Activated T-helper 1 cell treated with Interleukin-2 at 50 U/mL for 16 hours (primary cell): Measurements from ENCODE around the gene WDR46.
A peak's percentile ranks its signal among the peaks of the same experiment; 100 is the strongest.

ENCODE experiments used
- DNase-seq: peaks from one replicate; pipeline ENCODE4 v3.0.0-alpha.2; 2020; ENCODE audit warnings: low read depth

The WDR46 gene, protein sequence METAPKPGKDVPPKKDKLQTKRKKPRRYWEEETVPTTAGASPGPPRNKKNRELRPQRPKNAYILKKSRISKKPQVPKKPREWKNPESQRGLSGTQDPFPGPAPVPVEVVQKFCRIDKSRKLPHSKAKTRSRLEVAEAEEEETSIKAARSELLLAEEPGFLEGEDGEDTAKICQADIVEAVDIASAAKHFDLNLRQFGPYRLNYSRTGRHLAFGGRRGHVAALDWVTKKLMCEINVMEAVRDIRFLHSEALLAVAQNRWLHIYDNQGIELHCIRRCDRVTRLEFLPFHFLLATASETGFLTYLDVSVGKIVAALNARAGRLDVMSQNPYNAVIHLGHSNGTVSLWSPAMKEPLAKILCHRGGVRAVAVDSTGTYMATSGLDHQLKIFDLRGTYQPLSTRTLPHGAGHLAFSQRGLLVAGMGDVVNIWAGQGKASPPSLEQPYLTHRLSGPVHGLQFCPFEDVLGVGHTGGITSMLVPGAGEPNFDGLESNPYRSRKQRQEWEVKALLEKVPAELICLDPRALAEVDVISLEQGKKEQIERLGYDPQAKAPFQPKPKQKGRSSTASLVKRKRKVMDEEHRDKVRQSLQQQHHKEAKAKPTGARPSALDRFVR

DNA sequence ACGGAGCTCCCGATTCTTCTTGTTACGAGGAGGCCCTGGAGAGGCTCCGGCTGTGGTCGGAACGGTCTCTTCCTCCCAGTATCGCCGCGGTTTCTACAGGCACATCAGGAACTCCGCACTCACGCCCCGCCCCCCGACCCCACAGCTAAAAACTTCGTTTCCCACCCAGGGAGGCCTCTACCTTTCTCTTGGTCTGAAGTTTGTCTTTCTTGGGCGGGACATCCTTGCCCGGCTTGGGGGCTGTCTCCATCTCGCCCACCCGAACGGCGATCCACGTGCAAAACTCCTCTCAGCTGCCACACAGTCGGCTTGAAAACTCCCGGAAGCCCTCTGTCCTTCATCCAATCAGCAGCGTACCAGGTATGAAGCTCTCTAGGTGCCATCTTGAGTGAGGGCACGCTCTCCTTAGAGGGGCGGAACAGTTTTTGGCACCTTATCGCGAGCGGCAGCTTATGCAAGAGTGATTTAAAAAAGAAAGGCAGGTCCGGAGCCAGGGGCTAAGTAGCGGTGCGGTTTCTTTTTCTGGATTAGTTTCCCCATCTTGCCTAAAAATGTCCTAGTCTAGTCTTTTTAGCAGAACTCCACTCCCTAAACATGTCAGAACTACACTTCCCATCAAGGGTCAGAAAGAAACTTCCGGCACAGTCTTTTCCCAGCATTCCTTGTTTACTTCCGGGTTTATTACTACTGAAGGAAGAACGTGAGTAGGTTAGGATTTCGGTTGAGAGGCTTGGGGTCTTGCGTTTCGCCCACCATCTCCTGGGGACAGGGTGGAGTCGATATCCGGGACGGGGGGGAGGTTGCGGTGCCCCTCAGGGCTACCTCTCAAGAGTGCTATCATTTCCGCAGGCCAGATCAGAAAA, at the start of gene WDR46, which contains the start of gene PFDN6:
Gene WDR46, minus strand, starts transcription at position 319 of the 863 bp plus-strand sequence. Its CDS starts 69 bp downstream, at position 250.
Gene PFDN6, plus strand, starts transcription at position 681 of the 863 bp plus-strand sequence. CDS start 256 bp downstream, outside the sequence.
- peak; percentile 60 for DNase-seq

DNA sequence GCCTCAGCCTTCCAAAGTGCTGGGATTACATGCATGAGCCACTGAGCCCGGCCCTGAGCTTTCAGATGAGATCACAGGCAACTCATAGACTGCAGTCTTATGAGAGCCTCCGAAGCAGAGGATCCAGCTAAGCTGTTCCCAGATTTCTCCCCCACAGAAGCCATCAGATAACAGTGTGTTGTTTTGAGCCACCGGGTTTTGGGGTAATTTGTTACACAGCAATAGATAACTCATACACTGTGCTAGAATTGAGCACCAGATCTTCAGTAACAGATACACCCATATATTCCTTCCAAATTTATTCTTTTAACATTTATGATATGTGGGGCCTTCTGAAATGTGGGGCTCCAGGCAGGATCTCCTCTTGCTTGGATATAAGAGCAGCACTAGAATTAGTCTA, 47.5 kb upstream of the WDR46 start:
- no peak for DNase-seq

DNA sequence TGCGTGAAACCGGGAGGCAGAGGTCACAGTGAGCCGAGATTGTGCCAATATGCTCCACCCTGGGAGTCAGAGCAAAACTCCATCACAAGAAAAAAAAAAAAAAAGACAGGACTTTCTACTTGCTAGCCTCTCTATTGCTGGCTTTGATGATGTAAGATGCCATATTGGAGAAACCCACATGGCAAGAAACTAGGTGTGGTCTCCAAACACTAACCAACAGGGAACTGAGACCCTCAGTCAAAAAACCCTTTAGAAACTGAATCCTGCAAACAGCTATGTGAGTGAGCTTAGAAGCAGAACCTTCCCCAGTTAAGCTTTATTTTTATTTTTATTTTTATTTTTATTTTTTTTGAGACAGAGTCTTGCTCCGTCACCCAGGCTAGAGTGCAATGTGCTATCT, 46.9 kb upstream of the WDR46 start:
- DNase-seq, result no peak

DNA sequence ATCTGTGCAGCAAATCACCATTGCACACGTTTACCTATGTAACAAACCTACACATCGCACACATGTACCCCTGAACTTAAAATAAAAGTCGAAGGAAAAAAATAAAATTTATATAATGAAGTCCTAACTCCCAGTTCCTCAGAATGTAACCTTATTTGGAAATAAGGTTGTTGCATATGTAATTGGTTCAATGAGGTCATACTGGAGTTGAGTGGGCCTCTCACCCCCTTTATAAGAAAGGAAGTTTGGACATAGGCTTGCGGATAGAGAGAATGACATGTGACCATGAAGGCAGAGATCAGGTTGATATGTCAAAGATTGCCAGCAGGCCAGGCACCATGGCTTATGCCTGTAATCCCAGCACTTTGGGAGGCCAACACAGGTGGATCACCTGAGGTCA, 44.6 kb upstream of the WDR46 start:
- no peak for DNase-seq

DNA sequence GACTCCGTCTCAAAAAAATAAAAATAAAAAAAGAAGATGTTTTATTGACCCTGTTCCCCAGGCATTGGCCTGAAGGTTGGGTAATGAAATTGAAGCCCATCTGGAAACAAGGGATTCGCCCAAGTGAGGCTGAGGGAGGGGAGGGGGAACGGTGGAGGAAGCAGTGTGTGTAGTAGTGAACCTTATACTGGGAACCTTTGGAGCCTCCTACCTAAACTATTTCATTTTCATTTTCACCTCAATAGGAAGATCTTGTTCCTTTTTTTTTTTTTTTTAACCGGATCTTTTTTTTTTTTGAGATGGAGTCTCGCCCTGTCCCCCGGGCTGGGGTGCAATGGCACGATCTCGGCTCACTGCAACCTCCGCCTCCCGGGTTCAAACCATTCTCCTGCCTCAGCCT, 41.7 kb upstream of the WDR46 start:
- no peak for DNase-seq

DNA sequence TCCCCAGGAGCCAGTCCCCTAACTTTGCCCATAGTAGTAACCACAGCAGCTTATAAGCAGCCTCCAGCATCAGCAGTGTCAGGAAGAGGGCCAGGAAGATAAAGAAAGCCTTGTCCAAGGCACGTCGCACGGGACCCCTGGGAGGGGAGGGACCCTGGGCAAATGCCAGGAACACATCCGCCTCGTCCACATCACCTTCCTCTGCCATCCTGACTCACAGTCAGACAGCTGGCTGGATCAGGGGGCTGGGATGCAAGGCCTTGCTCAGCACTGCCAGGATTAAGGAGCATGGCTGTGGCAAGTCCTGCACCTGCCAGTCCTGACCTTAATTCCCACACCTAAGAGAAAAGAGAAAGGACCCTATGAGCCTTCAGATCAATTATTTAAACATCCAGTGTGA, 40.0 kb upstream of the WDR46 start:
- no peak for DNase-seq

DNA sequence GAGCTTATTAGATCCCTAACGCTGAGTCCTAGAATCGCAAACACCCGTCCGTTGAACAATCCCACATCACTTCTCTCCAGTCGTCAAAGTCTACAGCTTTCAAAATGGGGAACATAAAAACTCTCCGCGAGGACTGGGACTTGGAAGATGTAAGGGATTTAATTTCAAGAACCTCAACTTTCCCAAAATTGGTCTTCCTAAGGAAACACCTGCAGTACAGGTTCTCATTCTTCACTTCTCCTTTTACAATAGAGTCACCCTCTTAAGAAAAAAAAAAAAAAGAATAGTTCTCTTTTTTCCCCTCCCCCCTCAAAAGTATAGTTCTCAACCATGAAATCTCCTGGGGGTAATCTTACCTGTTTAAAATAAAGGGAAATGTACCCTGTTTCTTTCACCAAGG, 35.1 kb upstream of the WDR46 start:
- DNase-seq, result no peak

DNA sequence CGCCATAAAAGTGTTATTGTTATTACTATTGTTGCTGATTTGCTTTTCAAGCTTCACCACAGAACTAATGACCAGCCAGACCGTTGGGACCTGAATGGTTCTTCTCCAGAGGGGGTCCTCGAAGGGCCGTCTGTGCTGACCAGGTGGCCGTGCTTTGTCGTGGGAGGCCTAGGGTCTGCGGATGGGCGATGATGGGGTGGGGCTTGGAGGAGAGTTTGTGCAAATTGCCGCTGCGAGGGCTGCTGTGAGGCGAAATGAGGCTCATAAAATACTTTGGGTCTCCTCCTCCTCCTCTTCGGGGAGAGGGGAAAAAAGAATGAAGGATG, 34.5 kb upstream of the WDR46 start:
- DNase-seq, result no peak

DNA sequence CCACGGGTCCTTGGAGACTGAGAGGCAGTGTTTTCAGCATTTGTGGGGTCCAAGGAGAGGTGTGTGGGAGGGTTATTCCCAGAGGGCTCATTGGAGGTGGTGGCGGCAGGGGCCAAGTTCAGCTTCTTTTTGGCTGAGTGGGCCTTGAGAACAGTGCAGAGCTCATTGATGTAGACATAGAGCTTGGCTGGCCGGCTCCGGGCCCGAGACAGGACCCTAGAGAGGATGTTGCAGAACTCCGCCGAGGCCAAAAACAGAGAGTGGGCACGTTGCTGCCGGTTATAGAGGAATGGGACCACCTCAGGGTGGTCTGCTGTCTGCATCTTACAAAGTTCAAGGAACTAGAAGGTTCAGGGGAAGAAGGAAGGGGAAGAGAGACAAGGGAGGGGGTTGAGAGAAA, 32.2 kb upstream of the WDR46 start:
- no peak for DNase-seq

DNA sequence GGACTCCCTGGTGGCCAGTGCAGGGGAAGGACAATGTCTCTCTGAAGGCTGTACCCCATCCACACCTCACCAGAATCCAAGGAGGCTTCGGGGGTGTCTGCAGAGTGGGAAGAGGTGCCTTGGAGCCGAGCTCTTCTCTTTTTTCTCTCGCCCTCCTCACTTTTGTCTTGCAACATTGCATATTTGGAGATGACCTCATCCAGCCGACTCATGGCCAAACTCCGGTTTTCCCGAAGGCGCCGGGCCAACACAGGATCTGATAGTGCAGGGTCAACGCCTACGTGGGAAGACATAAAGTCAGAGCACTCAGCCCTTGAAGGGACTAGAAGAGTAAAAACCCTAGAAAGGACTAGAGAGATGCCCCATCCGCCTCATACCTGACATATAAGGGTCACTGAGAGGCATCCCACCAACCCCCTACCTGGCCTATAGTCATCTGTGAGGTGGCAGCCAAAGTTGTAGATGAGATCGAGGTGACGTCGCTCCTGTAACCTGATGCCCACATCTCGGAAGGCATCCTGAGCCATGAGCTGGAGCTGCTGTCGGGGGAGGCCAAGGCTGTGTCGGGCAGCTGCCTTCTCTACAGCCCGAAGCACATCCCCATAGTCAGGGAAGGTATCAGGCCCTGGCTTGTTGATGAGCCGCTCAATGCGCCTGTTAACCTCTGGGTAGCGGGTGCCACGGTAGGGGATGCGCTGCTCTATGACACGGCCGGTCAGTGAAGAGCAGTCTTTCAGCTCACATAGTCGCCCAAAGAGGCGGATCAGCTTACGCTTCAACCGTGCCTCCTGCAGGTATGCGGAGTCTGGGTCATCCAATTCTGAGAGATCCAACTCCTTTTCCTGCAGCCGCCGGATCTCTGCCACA, 31.5 kb upstream of the WDR46 start:
- DNase-seq, result no peak

DNA sequence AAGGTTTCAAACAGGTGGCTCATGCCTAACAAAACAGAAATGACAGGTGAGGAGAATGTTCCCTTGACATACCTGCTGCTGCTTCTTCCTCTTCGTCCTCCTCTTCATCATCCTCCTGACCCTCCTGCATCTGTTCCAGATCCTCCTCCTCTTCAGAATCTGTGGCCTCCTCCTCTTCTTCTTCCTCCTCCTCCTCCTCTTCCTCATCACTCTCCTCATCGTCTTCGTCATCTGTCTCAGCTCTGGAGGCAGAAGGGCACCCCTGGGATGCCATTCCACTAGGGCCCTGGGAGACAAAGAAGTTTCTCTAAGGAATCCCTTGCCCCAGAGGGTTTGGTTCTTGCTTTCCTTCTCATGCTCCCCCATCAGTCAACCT, 30.9 kb upstream of the WDR46 start:
- no peak for DNase-seq

DNA sequence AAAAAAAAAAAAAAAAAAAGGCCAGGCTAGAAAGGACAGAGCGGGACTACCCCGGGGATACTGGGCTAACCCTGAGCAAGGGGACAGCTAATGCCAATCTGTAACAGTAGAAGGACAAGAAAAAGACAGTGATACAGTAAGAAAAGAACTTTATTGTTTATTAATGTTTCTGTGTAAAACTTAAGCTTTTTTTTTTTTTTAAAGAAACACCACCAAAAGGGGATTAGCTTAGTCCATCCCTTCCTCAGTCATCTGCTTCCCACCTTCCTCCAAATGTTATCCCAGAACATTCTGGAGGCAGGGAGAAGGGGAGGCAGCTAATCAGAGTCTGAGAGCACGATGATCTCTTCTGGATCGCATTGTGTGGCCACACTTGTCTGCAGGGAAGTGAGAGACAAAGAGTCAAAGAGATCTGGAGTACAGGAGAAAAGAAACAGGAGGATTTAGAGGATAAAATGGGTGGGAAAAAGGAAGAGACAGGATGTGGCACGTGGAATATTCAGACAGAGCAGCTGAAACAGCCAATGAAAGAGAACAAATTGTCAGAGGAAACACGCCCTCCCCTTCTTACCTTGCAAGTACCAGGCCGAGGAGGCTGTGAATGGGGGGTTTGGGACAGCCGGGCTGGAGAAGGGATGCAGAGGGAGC, 29.5 kb upstream of the WDR46 start:
- no peak for DNase-seq

DNA sequence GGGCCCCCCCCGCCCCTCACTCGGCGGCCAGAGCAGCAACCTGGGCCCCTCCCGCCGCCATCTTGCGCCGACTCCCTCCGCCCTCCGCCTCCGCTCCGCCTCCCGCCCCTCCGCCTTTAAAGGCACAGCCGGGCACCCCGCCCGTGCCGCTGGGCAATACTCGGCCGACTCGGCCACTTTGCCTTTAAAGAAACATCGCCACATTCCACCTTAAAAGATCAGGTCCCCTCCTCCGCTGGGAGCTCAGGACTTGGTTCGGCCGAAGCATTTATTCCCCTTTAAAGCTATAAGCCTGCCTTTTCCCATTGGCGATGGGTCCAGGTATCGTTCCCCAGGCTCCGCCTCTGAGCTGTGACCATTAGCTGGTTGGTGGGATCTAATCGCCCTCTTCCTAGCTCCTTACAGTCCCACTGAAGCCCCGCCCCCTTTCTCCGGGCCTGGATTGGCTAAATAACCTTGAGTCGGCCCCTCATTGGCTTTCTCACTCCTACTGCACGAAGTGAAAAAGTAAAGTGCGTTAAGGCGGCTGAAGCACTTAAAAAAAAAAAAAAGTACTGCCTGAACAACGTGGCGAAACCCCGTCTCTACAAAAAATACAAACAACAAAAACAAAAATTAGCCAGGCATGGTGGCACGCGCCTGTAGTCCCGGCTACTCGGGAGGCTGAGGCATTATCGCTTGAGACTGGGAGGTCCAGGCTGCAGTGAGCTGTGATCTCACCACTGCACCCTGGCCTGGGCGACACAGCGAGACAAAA, 28.8 kb upstream of the WDR46 start, which contains the start of gene ZBTB22:
Gene ZBTB22, minus strand, starts transcription at position 76 of the 757 bp plus-strand sequence. CDS start 828 bp downstream, outside the sequence.
- peak; percentile 88 for DNase-seq

DNA sequence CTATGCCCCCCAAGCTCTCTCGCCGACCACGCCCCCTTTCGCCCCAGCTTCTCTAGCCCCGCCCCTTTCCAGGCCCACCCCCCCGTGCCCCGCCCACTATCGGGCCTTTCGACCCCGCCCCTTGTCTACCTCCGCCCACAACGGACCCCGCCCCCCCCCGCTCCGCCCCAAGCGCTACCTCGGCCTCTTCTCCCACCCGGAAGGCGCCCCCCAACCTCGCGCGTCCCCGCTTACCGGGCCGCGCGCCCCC, 28.3 kb upstream of the WDR46 start:
- DNase-seq, result peak; percentile 52

DNA sequence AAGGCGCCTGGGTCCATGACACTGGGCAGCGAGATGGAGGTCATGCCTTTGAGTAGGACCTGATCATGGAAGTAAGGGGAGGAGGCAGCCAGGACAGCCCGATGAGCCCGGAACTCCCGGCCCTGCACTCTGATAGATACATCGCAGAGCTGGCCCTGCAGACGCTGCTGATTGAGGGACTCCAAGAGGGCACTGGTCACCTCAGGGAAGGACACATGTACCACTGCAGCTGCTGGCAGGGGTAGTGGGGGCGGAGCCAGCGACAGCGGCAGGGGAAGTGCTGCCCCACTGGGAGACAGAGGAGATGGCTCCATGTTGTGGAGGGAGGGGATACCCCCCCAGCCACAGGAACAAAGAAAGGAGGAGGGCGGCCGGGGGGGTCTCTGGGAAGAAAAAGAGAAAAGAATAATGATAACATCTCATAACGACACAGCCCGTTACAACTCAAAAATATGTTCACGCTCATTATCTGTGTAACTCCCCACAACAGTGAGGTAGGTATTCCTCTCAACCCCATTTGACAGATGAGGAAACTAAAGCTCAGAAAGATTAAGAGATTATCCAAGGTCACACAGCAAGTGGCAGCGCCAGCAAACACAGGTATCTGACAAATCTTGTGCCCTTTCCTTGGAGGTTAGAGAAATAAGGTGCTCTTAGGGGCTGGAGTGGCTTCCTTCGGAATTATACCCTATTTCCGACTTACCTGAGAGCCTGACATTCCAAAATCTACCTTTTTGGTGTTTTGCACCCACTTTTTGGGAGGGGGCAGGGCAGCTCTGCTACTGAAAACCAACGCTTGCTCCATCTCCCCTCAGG, 27.8 kb upstream of the WDR46 start:
- no peak for DNase-seq

DNA sequence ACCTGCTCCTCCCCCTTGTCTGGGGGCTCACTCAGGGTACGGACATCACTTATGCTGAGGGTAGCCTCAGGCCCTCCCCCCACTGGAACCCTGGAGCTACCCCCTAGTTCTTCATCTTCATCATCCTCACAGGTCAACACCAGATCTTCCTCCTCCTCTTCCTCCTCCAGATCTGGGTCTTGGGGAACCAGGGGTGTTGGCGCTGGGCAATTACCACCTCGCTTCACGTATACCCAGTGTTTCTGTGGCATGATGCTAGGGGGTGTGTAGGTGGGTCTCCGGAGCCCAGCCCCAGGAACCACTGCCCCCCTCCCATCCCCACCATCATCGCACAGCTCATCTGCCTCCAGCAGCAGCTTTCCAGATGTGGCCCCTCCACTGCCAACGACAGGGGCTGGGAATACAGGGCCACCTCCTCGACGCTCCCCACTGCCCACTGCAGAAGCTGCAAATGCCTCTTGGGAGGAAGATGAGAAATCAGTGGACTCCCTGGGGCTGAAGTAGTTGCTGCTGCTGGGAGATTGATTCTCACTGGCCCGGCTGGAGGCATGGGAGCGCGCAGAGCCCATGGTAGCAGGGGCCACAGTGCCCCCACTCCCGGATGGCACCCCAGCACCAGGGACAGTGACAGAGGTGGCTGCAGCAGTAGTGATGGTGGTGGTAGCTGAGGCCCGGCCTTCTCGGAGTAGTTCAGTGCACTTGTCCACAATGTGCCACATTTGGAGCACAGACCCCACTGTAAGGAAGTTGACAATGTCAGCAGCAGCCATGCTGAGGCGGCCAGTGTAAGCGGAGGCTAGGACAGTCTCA, 27.0 kb upstream of the WDR46 start:
- DNase-seq, result no peak

DNA sequence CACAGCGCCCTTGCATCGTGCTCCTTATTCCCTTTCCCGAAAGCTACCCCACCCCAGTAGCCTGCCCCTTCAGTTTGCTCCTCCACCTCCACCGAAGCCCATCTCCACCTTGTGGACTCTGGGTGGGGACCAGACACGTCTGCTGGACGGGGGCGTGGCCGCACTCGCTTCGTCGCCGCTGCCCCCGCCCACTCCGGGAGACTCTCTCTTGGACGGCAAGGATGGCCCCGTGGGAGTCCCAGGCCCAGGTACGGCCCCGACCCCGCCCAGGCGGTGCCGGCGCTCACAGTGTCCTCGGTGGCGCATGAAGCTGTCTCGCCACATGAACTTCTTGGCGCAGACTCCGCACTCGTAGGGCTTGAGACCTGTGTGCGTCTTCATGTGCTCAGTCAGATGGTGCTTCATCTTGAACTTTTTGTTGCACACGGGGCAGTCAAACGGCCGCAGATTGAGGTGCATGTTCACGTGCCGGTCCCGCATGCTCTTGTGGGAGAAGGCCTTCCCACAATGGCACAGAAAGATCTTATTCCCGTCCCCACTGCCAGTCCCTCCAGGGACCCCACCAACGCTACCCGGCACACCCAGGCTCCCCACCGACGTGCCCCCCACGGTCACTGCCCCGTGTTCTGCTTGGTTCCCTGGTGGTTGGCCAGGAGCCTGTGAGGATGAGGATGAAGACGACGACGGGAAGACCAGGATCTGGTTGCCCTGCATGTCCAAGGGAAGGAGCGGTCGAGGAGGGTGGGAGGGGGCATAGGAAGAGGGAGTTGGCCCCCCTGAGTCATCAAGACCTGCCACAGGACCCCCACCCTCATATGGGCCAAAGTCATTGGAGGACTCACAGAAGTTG, 26.1 kb upstream of the WDR46 start:
- DNase-seq, result no peak

DNA sequence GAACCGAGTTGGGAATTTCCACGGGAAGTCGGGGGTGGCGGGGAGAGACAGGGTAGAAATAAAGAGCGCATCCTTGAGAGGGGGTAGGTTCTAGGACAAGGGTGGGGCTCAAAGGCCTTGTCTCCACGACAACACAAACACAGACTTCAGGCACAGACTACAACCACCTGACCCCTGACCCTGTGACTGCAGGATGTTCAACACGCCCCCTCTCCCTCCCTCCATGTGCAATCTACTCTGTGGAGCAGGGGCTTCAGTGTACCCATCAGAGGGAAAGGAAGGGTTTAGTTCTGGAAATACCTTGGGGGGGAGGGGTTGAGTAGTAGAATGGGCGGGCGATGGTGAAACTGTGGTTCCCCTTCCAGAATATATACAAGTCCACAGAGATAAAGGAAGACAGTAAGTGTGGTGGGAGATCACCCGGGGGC, 25.5 kb upstream of the WDR46 start:
- no peak for DNase-seq
